Myocyte (in vitro differentiated cells): Measurements from ENCODE around the gene SYT7. TPM values are rescaled to one million over a fixed set of nuclear protein-coding genes. Genes with fewer than 3 reads are reported as not detected.
"Not testable (repeated sequence)": the region's sequence is repeated elsewhere in the genome, so short reads cannot be mapped to it uniquely, and the experiment has no call there.

Experiments
- DNase-seq: peaks from one replicate; pipeline ENCODE4 v3.0.0-alpha.2; 2012; ENCODE audit warnings: low read depth
- microRNA counts: library from miRNA; unstranded; fragments of <30 nt; microRNA quantifications from one replicate; lab custom pipeline; 2016
- microRNA-seq: library from miRNA; unstranded; fragments of <30 nt; microRNA quantifications from one replicate; pipeline ENCODE4, GENCODE V29; 2016
- total RNA-seq: library from RNA; depleted of rRNA; stranded (reverse); fragments of >200 nt; gene quantifications from 2 replicates; pipeline ENCODE4 v1.2.3, GENCODE V29; 2014

The SYT7 gene
- total RNA-seq, 1 donor from 2014 or later = 6.0 TPM

DNA sequence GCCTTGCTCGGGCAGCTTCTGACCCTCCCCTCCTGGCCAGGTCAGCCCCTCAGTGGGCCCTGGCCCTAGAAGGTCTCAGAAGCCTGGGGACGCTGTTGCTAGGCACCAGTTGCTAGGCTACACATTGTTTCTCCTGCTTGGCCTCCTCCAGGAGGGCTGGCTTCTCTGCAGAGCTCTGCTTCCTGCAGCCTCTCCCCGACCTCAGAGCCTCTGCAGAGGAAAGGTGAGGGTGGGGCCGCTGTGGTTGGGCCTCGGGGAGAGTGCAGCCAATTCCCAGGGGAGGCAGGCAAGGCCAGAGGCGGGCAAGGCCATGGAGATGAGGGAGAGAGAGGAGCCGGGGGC is 99.9 kb downstream of the SYT7 start:
- no peak for DNase-seq

DNA sequence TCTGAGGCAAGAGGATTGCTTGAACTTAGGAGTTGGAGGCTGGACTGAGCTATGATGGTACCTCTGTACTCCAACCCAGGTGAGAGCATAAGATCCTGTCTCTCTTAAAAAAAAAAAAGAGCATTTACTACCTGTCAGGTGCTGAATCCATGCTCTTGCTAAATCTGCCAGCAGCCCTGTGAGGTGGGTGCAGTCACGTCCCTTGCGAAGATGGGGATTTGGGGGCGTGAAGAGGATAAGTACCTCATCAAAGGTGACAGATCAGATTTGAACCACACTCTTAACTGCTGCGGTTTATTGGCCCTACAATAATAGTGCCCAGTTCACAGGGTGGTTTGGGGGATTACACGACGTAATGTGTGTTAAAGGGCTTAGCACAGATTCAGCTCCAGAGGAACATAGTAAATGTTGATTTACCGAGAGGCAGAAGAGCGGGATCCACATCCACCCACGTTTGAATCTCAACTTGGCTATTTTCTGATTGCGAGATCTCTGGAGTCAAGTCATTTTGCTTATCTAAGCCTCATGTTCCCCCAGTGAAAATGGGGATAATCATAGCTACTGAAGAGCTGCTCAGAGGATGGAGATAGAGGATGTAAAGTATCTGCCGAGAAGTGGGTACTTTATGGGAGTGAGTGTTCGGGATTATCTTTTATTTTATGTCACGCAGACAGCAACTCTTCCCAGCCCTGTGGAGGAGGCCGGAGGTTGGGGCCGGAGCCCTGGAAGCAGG is 100.4 kb downstream of the SYT7 start:
- no peak for DNase-seq

DNA sequence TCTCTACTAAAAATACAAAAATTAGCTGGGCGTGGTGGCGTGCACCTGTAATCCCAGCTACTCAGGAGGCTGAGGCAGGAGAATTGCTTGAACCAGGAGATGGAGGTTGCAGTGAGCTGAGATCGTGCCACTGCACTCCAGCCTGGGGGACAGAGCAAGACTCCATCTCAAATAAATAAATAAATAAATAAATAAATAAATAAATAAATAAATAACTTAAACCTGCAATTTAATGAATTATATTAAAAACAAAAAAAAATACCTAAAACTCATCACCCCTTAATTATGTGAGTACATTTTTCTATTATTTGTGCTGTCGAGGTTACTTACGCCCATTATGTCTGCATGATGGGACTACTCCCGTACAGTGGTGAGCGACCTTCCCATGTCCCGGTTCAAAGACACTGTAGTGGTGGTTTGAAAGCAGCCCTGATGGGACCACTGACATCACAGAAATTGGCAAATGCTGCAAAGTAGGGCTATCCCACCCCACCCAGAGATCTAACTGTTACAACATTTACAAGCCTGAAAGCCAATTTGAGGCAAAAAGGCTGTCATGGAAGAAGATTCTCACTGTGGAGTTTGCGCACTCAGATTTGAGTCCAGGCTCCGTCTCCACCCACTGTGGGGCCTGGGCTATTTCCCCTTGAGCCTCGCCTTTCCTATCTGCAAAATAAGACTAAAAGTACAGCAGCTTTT is 101.4 kb downstream of the SYT7 start:
- DNase-seq = not testable (repeated sequence)

DNA sequence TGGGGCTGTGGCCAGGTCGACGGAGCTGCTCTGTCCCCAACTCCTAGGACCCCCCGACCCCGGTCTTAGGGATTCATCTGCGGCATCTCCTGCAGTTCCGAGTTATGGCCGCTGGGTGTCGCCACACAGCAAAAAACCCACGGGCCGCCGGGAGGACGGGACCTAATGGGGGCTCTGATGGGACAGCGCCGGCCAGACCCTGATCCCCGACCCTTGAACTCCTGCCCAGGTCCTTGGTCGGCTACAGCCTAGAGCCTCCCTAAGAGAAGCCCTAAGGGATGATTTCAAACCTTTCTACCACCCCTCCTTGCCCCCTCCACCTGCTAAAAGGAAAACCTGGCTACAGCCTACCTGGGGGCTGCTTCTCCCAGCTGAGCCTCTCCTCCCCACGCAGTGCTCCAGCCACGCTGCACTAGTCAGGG is 103.1 kb downstream of the SYT7 start:
- DNase-seq = no peak

DNA sequence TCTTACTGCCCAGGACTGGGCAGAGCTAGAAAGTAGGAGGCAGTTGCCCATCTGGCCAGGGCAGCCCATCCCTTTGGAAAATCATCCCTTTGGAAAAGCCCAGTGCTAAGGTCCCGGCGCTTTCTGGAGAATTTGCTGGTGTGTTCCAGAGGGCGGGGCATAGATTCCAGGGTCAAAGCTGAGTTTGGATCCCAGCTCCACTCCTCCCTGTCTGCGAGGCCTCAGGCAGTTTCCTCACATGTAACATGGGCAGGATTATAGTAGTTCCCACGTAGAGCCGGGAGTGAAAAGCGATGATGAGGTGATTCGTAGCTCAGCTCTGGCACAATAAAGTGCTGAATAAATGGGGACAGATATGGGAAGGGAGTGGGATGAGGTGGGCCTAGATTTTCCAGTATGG is 103.8 kb downstream of the SYT7 start:
- no peak for DNase-seq

DNA sequence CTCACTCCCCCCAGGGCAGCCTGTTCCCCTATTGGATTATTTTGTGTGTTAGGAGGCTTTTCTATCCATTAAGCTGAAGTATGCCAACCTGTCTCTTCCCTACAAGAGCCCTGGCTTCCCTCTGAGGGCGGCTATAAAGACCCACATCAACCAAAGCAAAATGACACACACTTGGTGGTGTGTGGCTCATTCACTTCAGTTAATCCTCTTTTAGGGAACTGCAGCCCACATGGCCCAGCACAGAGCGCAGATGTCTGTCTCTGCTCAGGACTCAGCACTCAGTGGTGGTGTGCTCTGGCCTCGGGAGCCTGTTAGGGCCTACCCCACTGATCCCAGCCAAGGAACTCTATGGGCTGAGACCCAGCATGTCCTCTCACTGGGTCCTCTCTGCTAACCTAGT is 104.5 kb downstream of the SYT7 start:
- no peak for DNase-seq

DNA sequence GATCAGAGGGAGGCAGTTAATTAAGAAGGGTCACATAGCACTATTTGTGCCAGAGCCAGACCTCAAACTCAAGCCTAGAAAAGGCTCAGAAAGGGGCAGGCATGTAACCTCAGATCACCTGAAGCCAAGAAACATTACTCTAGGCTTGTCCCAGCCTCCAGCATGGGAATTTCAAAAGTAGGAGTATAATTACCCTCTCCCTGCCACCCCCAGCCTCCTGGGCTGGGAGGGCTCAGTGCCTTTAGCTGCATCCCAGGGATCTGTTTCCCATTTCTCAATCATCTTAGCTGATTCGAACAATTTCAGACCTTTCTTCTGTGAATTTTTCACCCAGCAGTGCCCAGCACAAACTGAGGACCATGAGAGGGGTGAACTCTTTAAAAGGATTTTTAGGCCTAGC is 105.4 kb downstream of the SYT7 start:
- no peak for DNase-seq

DNA sequence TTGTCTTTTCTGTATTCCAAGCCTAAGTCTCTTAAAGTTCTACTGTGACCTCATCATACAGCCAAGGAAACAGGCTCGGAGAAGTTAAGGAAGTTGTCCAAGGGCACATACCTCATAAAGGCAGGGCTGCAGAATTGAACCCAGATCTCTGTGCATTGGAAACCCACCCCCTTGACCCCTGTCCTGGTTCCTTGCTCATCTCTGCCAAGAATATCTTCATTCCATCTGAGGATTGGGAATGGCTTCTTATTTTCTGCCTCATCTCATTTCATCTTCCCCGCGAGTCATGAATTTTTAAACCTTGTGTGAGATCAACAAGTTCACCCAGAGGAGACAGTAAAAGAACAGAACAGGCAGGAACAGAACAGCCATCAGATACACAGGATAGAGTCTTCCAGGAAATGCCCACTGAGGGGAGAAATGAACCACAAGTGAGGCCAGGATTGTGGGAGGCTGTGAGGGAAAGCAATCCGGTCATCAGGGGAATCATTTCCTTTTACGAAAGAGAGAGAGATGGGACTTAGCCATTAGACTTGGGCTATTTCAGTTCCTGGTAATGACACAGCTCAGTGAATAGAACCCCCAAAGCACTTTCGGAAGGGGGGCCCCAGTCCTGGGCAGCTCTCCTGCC is 106.7 kb downstream of the SYT7 start:
- no peak for DNase-seq

DNA sequence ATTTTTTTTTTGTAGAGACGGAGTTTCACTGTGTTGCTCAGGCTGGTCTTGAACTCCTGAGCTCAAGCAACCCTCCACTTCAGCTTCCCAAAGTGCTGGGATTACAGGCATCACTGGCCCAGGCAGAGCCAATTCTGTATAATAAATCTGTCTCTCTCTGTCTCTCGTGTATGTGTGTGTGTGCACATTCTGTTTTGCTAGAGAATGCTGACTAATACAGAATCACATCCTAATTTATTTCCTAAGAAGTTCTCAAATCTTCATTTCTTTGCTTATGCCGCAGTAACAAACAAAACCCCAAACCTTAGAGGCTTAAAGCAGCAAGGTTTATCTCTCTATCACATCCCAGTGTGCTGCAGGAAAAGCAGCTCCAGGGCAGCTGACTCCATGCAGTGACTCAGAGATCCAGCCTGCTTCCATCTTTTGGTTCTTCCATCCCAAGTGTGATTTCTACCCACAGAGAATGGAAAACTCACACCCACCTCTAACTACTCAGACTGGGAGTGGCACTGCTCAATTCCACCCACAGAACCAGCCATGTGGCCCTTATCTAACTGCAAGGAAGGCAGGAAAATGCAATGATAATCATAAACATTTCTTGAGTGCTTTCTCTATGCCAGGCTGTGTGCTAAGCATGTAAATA is 107.4 kb downstream of the SYT7 start:
- no peak for DNase-seq

DNA sequence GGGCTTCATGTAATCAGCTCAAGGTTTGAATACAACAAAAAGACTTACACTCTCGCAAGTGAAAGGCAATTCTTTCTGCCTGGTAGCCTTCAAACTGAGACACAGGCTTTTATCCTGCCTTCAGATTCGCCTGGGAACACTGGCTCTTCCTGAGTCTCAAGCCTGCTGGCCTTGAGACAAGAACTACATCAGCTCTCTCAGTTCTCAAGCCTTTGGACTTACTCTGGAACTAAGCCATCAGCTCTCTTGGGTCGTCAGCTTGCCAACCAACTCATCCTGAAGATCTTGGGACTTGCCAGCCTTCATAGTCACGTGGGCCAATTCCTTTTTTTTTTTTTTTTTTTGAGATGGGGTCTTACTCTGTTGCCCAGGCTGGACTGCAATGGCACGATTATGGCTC is 108.0 kb downstream of the SYT7 start:
- peak; percentile 57 for DNase-seq

DNA sequence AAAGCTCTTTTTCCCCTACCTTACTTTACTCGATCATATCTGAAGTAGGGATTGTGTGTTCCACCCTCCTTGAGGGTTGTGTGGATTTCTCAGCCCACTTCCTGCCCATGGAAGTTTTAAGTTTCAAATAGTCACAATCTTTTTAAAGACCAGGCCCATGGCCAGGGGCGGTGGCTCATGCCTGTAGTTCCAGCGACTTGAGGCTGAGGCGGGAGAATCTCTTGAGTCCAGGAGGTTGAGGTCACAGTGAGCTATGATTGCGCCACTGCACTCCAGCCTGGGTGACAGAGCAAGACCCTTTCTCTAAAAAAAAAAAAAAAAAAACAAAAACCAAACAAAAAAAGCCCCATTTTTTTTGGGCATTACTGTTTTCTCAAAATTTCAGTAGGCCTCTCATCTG is 108.6 kb downstream of the SYT7 start:
- peak; percentile 93 for DNase-seq

DNA sequence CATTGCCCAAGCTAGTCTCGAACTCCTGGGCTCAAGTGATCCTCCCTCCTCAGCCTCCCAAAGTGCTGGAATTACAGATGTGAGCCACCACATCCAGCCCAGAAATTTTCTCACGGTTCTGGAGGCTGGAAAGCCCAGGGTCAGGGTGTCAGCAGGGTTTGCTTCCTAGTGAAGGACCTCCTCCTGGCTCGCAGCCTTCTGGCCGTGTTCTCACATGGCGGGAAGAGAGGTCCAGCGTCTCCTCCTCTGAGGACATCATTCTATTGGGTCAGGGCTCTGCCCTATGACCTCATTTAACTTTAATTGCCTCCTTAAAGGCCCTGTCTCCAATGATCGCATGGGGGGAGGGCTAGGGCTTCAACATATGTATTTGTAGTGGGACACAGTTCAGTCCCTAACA is 112.9 kb downstream of the SYT7 start:
- no peak for DNase-seq

DNA sequence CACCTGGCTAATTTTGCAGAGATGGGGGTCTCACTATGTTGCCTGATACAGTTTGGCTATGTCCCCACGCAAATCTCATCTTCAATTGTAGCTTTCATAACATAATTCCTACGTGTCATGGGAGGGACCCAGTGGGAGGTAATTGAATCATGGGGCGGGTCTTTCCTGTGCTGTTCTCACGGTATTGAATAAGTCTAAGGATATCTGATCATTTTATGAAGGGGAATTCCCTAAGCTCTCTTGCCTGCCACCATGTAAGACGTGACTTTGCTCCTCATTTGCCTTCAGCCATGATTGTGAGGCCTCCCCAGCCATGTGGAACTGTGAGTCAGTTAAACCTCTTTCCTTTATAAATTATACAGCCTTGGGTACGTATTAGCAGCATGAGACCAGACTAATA is 113.3 kb downstream of the SYT7 start:
- not testable (repeated sequence) for DNase-seq

MicroRNA genes within 50 kb of the gene (microRNA counts, 767-probe panel; counts per million panel counts)
- not detected for microRNA hsa-miR-4488 (lab: Ali Mortazavi, UCI)

Small RNA genes lying within 50 kb of the gene (microRNA-seq; reads per million reads assigned to microRNA genes)
- gene MIR4488 = not detected

Other genes starting within 250 kb of the SYT7 start
- gene DDB1, start 248.0 kb downstream of the SYT7 start, total RNA-seq = 329 and 379 TPM in 2 replicates
- gene TKFC, start 247.8 kb downstream of the SYT7 start, total RNA-seq = 32.1 and 37.3 TPM in 2 replicates
- 104 and 126 TPM in 2 replicates for gene CYB561A3, start 219.2 kb downstream of the SYT7 start, total RNA-seq
- 42.5 and 54.2 TPM in 2 replicates for gene TMEM138, start 218.7 kb downstream of the SYT7 start, total RNA-seq
- 6.7 and 17.1 TPM in 2 replicates for gene TMEM216, start 188.5 kb downstream of the SYT7 start, total RNA-seq
- gene CPSF7, start 151.1 kb downstream of the SYT7 start, total RNA-seq = 40.6 and 41.2 TPM in 2 replicates
- 39.7 TPM in 2 replicates for gene SDHAF2, start 151.0 kb downstream of the SYT7 start, total RNA-seq
- gene LRRC10B, start 72.3 kb downstream of the SYT7 start, total RNA-seq = not detected in 2 replicates
- 2.9 and 4.3 TPM in 2 replicates for gene DAGLA, start 99.3 kb upstream of the SYT7 start, total RNA-seq
- 0.03 TPM in 1 of 2 replicates, not detected in the other for gene MYRF, start 171.6 kb upstream of the SYT7 start, total RNA-seq
- gene TMEM258, start 211.5 kb upstream of the SYT7 start, total RNA-seq = 33.0 and 36.7 TPM in 2 replicates
- gene FEN1, start 211.8 kb upstream of the SYT7 start, total RNA-seq = 13.4 and 13.9 TPM in 2 replicates
- 72.9 and 123 TPM in 2 replicates for gene FADS1, start 235.9 kb upstream of the SYT7 start, total RNA-seq
- 68.6 and 175 TPM in 2 replicates for gene FADS2, start 247.2 kb upstream of the SYT7 start, total RNA-seq